Neural progenitor cell (in vitro differentiated cells): ENCODE measurements around the gene MEGF6. TPM values are rescaled to one million over a fixed set of nuclear protein-coding genes. Genes with fewer than 3 reads are reported as not detected.

ENCODE experiments used
- DNase-seq: peaks from one replicate; pipeline ENCODE4 v3.0.0-alpha.2; 2016; ENCODE audit warnings: low spot score
- H2AFZ ChIP-seq: fragments of 200-600 bp; sonication (generic); replicated peaks from 2 replicates; pipeline ENCODE4 v1.6.1; 2016; ENCODE audit warnings: antibody characterized with exemption
- H3F3A ChIP-seq: fragments of 200-600 bp; sonication (generic); 2 replicates; pipeline ENCODE4 v1.6.1; 2016; ENCODE audit warnings: antibody characterized with exemption, low read depth
- H3K27ac ChIP-seq: fragments of 200-600 bp; sonication (generic); 2 replicates; pipeline ENCODE4 v1.5.1; 2016; ENCODE audit warnings: mild to moderate bottlenecking
- H3K27me3 ChIP-seq: fragments of 200-600 bp; sonication (generic); 2 replicates; pipeline ENCODE4 v1.6.1; 2016; ENCODE audit warnings: mild to moderate bottlenecking, moderate library complexity
- H3K36me3 ChIP-seq: fragments of 200-600 bp; sonication (generic); 2 replicates; pipeline ENCODE4 v1.5.1; 2016
- H3K4me1 ChIP-seq: fragments of 200-600 bp; sonication (generic); 2 replicates; pipeline ENCODE4 v1.6.1; 2016; ENCODE audit warnings: mixed run types
- H3K4me2 ChIP-seq: fragments of 200-600 bp; sonication (generic); 2 replicates; pipeline ENCODE4 v1.6.1; 2016
- H3K4me3 ChIP-seq: fragments of 200-600 bp; sonication (generic); 2 replicates; pipeline ENCODE4 v1.5.1; 2016
- H3K79me2 ChIP-seq: fragments of 200-600 bp; sonication (generic); 2 replicates; pipeline ENCODE4 v1.6.1; 2016; ENCODE audit warnings: low read depth
- H3K9ac ChIP-seq: fragments of 200-600 bp; sonication (generic); 2 replicates; pipeline ENCODE4 v1.6.1; 2016
- H3K9me3 ChIP-seq: fragments of 200-600 bp; sonication (generic); 2 replicates; pipeline ENCODE4 v1.5.1; 2016; ENCODE audit warnings: low read depth
- H4K20me1 ChIP-seq: fragments of 200-600 bp; sonication (generic); 2 replicates; pipeline ENCODE4 v1.6.1; 2016; ENCODE audit warnings: low read depth
- H3K27ac Mint-ChIP-seq: 3 replicates; pipeline ENCODE4 v1.8.0; 2021; ENCODE audit warnings: mixed read lengths
- H3K27me3 Mint-ChIP-seq: 2 replicates; pipeline ENCODE4 v1.8.0; 2022; ENCODE audit warnings: low read depth, mild to moderate bottlenecking, inconsistent platforms, moderate library complexity, mixed read lengths; ENCODE audit not compliant: insufficient read depth
- H3K36me3 Mint-ChIP-seq: 3 replicates; pipeline ENCODE4 v1.8.0; 2021; ENCODE audit warnings: mixed read lengths
- H3K4me1 Mint-ChIP-seq: 3 replicates; pipeline ENCODE4 v1.8.0; 2021; ENCODE audit warnings: mixed read lengths
- H3K4me3 Mint-ChIP-seq: 3 replicates; pipeline ENCODE4 v1.8.0; 2021; ENCODE audit warnings: mild to moderate bottlenecking, moderate library complexity, mixed read lengths
- H3K9me3 Mint-ChIP-seq: 3 replicates; pipeline ENCODE4 v1.8.0; 2020; ENCODE audit warnings: mixed read lengths
- EZH2 ChIP-seq: fragments of 200-600 bp; sonication (generic); IDR thresholded peaks from 2 replicates; pipeline ENCODE4 v1.6.1; 2017; ENCODE audit warnings: antibody characterized with exemption, mild to moderate bottlenecking, moderate library complexity
- EZH2phosphoT487 ChIP-seq: fragments of 200-600 bp; sonication (generic); IDR thresholded peaks from 2 replicates; pipeline ENCODE4 v1.6.1; 2017; ENCODE audit warnings: antibody characterized with exemption
- total RNA-seq: library from RNA; depleted of rRNA; stranded (reverse); fragments of >200 nt; gene quantifications from 2 replicates; pipeline ENCODE4 v1.2.3, GENCODE V29; 2015; ENCODE audit warnings: low replicate concordance
- TF ChIP-seq, protein P1 (sequence below): fragments of 200-600 bp; sonication (generic); IDR thresholded peaks from 2 replicates; pipeline ENCODE4 v1.5.1; 2017; ENCODE audit warnings: antibody characterized with exemption, mild to moderate bottlenecking

The MEGF6 gene
- total RNA-seq, 1 donor from 2014 or later, result 1.7 TPM

DNA sequence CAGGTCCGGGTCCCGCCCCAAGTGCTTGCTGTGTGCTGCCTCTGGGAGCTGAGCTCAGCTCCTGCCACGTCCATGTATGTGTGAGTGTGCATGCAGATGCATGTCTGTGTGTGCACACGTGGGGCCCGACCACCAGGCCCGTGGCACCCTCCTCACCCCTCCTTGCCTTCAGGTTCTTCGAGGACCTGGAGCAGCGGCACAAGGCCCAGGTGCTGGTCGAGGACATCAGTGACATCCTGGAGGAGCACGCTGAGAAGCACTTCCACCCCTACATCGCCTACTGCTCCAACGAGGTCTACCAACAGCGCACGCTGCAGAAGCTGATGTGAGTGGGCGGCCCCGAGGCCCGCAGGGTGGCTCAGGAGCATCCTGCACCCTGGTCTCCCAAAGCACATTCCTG is 138.4 kb downstream of the MEGF6 start:
- no peaks in the 10 kb centered on the region for H3K27me3 ChIP-seq
- peaks cover 32% of the 10 kb centered on the region for H3K4me1 Mint-ChIP-seq
- peaks cover 4% of the 10 kb centered on the region for H3K36me3 Mint-ChIP-seq
- TF ChIP-seq, protein P1, sequence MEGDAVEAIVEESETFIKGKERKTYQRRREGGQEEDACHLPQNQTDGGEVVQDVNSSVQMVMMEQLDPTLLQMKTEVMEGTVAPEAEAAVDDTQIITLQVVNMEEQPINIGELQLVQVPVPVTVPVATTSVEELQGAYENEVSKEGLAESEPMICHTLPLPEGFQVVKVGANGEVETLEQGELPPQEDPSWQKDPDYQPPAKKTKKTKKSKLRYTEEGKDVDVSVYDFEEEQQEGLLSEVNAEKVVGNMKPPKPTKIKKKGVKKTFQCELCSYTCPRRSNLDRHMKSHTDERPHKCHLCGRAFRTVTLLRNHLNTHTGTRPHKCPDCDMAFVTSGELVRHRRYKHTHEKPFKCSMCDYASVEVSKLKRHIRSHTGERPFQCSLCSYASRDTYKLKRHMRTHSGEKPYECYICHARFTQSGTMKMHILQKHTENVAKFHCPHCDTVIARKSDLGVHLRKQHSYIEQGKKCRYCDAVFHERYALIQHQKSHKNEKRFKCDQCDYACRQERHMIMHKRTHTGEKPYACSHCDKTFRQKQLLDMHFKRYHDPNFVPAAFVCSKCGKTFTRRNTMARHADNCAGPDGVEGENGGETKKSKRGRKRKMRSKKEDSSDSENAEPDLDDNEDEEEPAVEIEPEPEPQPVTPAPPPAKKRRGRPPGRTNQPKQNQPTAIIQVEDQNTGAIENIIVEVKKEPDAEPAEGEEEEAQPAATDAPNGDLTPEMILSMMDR, result no peak
- TF ChIP-seq EZH2phosphoT487 (no peak), EZH2 (no peak)
- H3K9ac ChIP-seq, result no peak overlapping the region
- H3K9me3 Mint-ChIP-seq, result peaks cover 4% of the 10 kb centered on the region
- no peak overlapping the region for H3K4me3 Mint-ChIP-seq
- no peaks in the 10 kb centered on the region for H3K9me3 ChIP-seq
- DNase-seq, result no peak
- H3K4me2 ChIP-seq, result no peak overlapping the region
- peaks cover 14% of the 10 kb centered on the region for H3K27me3 Mint-ChIP-seq
- H3K36me3 ChIP-seq, result no peaks in the 10 kb centered on the region
- no peaks in the 10 kb centered on the region for H4K20me1 ChIP-seq
- no peak overlapping the region for H3K4me3 ChIP-seq
- peak overlapping the region; percentile 90 for H3K27ac Mint-ChIP-seq
- peaks cover 14% of the 10 kb centered on the region for H3F3A ChIP-seq
- no peak overlapping the region for H2AFZ ChIP-seq
- no peaks in the 10 kb centered on the region for H3K79me2 ChIP-seq
- peaks cover 14% of the 10 kb centered on the region for H3K4me1 ChIP-seq
- H3K27ac ChIP-seq, result no peak overlapping the region

DNA sequence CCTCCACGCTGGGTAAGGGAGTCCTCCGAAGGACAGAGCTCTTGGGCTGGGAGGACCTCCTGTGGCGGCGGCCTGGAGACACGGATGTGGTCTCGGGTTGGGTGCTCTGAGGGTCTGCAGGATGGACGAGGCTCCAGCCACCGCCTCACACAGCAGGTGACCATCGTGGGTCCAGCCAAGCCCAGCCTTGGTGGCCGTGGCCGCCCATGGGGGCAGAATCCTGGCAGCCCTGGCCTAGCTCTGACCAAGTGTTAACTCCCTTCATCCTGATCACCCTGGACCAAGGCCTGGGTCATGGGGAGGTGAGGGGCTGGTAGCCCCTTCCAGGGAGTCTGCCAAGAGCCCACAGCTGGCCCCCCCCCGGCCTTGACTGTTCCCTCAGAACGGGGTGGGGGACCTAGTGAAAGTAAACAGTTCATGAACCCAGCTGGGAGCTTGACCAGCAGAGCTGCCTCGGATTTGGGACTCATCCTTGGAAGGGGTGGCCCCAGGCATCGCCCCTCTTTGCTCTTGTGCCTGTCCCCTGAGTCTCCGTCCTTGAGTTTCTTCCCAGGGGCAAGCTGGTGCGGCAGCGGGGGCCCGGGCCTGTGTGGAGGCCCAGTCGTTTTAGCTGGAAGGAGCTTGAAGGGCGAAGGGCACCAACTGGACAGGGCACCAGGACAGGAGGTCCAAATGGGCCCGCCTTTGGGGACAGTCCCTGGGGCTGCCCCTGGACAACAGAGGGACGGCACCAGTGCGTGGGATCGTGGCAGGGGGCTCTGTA is 139.0 kb downstream of the MEGF6 start:
- peaks cover 14% of the 10 kb centered on the region for H3K4me1 ChIP-seq
- Mint-ChIP-seq H3K9me3 (peaks cover 4% of the 10 kb centered on the region), H3K27ac (peak overlapping the region; percentile 95), H3K4me1 (peaks cover 32% of the 10 kb centered on the region), H3K36me3 (peaks cover 4% of the 10 kb centered on the region), H3K27me3 (peaks cover 14% of the 10 kb centered on the region), H3K4me3 (no peak overlapping the region)
- TF ChIP-seq EZH2phosphoT487 (no peak), EZH2 (no peak)
- TF ChIP-seq, protein P1, result no peak
- no peaks in the 10 kb centered on the region for H3K9me3 ChIP-seq
- H3K27ac ChIP-seq, result peak overlapping the region; percentile 22
- H3K27me3 ChIP-seq, result no peaks in the 10 kb centered on the region
- H3K4me2 ChIP-seq, result peak overlapping the region; percentile 72
- H3K79me2 ChIP-seq, result no peaks in the 10 kb centered on the region
- no peaks in the 10 kb centered on the region for H4K20me1 ChIP-seq
- no peak for DNase-seq
- peaks cover 14% of the 10 kb centered on the region for H3F3A ChIP-seq
- H2AFZ ChIP-seq, result no peak overlapping the region
- H3K36me3 ChIP-seq, result no peaks in the 10 kb centered on the region
- no peak overlapping the region for H3K9ac ChIP-seq
- H3K4me3 ChIP-seq, result peak overlapping the region; percentile 11

DNA sequence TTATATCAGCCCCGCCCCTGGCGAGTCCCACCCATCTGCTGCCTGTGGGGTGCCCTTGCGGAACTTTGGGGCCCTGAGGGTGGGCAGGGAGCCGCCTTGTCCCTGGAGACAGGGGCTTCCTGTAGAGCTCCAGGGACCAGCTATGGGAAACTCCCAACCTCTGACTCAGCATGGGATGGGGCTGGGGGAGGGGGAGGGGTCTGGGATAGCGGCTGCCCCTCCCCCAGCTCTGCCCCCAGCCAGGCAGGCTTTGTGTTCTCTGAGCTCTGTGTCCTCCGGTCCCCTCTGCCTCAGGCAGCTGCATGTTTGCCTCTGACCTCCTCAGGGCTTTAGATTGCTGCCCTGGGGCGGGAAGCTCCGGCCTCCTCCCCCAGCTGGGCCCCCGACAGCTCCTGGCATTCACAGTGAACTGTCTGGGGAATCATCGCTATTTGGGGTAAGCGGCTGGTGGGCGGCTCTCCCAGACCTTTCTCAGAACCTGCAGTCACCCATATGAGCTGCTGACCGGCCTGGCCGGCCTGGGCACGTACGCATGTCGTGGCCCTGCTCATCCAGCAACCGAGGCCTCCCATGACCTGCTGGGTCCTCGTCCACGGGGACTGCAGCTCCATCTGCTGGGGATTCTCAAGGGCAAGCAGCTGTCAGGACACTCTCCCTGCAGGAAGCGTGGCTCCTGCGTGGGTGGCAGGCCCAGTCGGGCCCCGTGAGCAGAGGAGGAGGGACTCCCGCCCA is 139.8 kb downstream of the MEGF6 start:
- DNase-seq, result peak; percentile 87

More for the DNA sequence above, 139.8 kb downstream of the MEGF6 start:
- peaks cover 14% of the 10 kb centered on the region for H3K4me1 ChIP-seq
- Mint-ChIP-seq H3K9me3 (peaks cover 4% of the 10 kb centered on the region), H3K27ac (peak overlapping the region; percentile 95), H3K27me3 (peaks cover 14% of the 10 kb centered on the region), H3K4me1 (peaks cover 32% of the 10 kb centered on the region), H3K4me3 (peak overlapping the region; percentile 24), H3K36me3 (peaks cover 4% of the 10 kb centered on the region)
- TF ChIP-seq, protein P1, result peak; percentile 50
- TF ChIP-seq EZH2, result no peak
- no peaks in the 10 kb centered on the region for H3K27me3 ChIP-seq
- peak overlapping the region; percentile 22 for H3K27ac ChIP-seq
- H3K9me3 ChIP-seq, result no peaks in the 10 kb centered on the region
- H3K4me3 ChIP-seq, result peak overlapping the region; percentile 11
- H3K36me3 ChIP-seq, result no peaks in the 10 kb centered on the region
- H2AFZ ChIP-seq, result no peak overlapping the region
- peak overlapping the region; percentile 72 for H3K4me2 ChIP-seq
- no peak overlapping the region for H3K9ac ChIP-seq
- H4K20me1 ChIP-seq, result no peaks in the 10 kb centered on the region
- peaks cover 14% of the 10 kb centered on the region for H3F3A ChIP-seq
- H3K79me2 ChIP-seq, result no peaks in the 10 kb centered on the region
